Mucosa of descending colon (tissue), 3 donors: ENCODE data around the gene CDKAL1. TPM values are rescaled to one million over a fixed set of nuclear protein-coding genes. Genes with fewer than 3 reads are reported as not detected.

ENCODE experiments used
- ATAC-seq: fragments of 200-7000 bp; cut with Tn5 transposase; one replicate; pipeline ENCODE4 v1.9.1; 2020; ENCODE audit warnings: mild to moderate bottlenecking, moderate library complexity
- DNase-seq, 3 donors: peaks; one replicate each; pipeline ENCODE4 v3.0.0-alpha.2; 2020
- H3K36me3 ChIP-seq: fragments of 200-600 bp; one replicate; pipeline ENCODE4 v1.8.0; 2021; ENCODE audit warnings: low read depth, mild to moderate bottlenecking
- H3K4me1 ChIP-seq: fragments of 200-600 bp; one replicate; pipeline ENCODE4 v1.8.0; 2021; ENCODE audit warnings: low read depth, mild to moderate bottlenecking
- H3K4me3 ChIP-seq: fragments of 200-600 bp; one replicate; pipeline ENCODE4 v1.8.0; 2021; ENCODE audit warnings: mild to moderate bottlenecking
- H3K9me3 ChIP-seq: fragments of 200-600 bp; one replicate; pipeline ENCODE4 v1.8.0; 2021; ENCODE audit warnings: mild to moderate bottlenecking
- CTCF ChIP-seq: fragments of 200-600 bp; IDR thresholded peaks from one replicate; pipeline ENCODE4 v1.8.0; 2022; ENCODE audit warnings: antibody characterized with exemption, mild to moderate bottlenecking
- intact Hi-C, 2 donors: fragments of 100-400 bp; cut with DNase I in 1 of 2; cut with micrococcal nuclease in 1 of 2; formaldehyde crosslinking; loops; one replicate each; pipeline versions ENCODE4 v1.11.0 to v1.11.1; 2022; cut with DNase I, micrococcal nuclease
- total RNA-seq, 3 donors: library from RNA; stranded (reverse); fragmentation: NEBNext Ultra II Directional in 2 of 3; extraction: Animal tissue kit (Norgen Biotek cat#: 25700) in 2 of 3; gene quantifications; one replicate each; pipeline versions ENCODE4 v1.2.1 to v1.2.4, GENCODE V29; 2021 to 2023
- donor health status: DM: no; HTN: no; CAD: no; lungs with moderate emphysema.
- donor health status: DM: no; HTN: no; CAD: no.
- donor health status: DM: no; HTN: yes; CAD: no.

Gene CDKAL1
- total RNA-seq, 3 donors from 2014 or later, result 13.4 to 15.5 (median 15.3) TPM

- no peaks in the 10 kb centered on the region for H3K9me3 ChIP-seq
- TF ChIP-seq CTCF, result no peak
- ATAC-seq (no peak), DNase-seq (no peak)
- H3K4me3 ChIP-seq, result no peak overlapping the region
- H3K4me1 ChIP-seq, result peaks cover 34% of the 10 kb centered on the region
- intact Hi-C loops, result no loop called here
- H3K36me3 ChIP-seq, result no peaks in the 10 kb centered on the region
Measured at GRCh38 chr6:20708367-20709124, 174.3 kb downstream of the CDKAL1 start.

GRCh38 chr6:20709451-20709850 is 175.2 kb downstream of the CDKAL1 start:
- no peak for TF ChIP-seq CTCF
- DNase-seq, result no peak
- intact Hi-C loops, result no loop called here
- no peak for ATAC-seq
- no peaks in the 10 kb centered on the region for H3K9me3 ChIP-seq
- H3K4me1 ChIP-seq, result peaks cover 34% of the 10 kb centered on the region
- no peaks in the 10 kb centered on the region for H3K36me3 ChIP-seq
- H3K4me3 ChIP-seq, result no peak overlapping the region

GRCh38 chr6:20710341-20710740 is 176.1 kb downstream of the CDKAL1 start:
- ATAC-seq, result no peak
- no peak for DNase-seq
- intact Hi-C loops, result no loop called here
- H3K4me3 ChIP-seq, result no peak overlapping the region
- no peak for TF ChIP-seq CTCF
- H3K4me1 ChIP-seq, result peaks cover 34% of the 10 kb centered on the region
- no peaks in the 10 kb centered on the region for H3K36me3 ChIP-seq
- no peaks in the 10 kb centered on the region for H3K9me3 ChIP-seq

- no peak for ATAC-seq
- intact Hi-C loops, result no loop called here
- H3K36me3 ChIP-seq, result no peaks in the 10 kb centered on the region
- DNase-seq, result no peak
- peaks cover 28% of the 10 kb centered on the region for H3K4me1 ChIP-seq
- TF ChIP-seq CTCF, result no peak
- no peaks in the 10 kb centered on the region for H3K9me3 ChIP-seq
- no peak overlapping the region for H3K4me3 ChIP-seq
Measured at GRCh38 chr6:20711518-20711917, 177.3 kb downstream of the CDKAL1 start.

- intact Hi-C loops, result no loop called here
- no peak for TF ChIP-seq CTCF
- Histone ChIP-seq H3K9me3 (no peaks in the 10 kb centered on the region), H3K36me3 (no peaks in the 10 kb centered on the region), H3K4me3 (no peak overlapping the region), H3K4me1 (peaks cover 25% of the 10 kb centered on the region)
- ATAC-seq (no peak), DNase-seq (no peak)
Measured at GRCh38 chr6:20712011-20712410, 177.8 kb downstream of the CDKAL1 start.
